HG03280 (cell line): Measurements from ENCODE around the gene EMC9.

Experiments used
- ATAC-seq: cut with Tn5 transposase; IDR thresholded peaks from one replicate; pipeline ENCODE4 v1.9.1; 2021; ENCODE audit warnings: mild to moderate bottlenecking, moderate library complexity; ENCODE audit not compliant: unreplicated experiment

The EMC9 gene

DNA sequence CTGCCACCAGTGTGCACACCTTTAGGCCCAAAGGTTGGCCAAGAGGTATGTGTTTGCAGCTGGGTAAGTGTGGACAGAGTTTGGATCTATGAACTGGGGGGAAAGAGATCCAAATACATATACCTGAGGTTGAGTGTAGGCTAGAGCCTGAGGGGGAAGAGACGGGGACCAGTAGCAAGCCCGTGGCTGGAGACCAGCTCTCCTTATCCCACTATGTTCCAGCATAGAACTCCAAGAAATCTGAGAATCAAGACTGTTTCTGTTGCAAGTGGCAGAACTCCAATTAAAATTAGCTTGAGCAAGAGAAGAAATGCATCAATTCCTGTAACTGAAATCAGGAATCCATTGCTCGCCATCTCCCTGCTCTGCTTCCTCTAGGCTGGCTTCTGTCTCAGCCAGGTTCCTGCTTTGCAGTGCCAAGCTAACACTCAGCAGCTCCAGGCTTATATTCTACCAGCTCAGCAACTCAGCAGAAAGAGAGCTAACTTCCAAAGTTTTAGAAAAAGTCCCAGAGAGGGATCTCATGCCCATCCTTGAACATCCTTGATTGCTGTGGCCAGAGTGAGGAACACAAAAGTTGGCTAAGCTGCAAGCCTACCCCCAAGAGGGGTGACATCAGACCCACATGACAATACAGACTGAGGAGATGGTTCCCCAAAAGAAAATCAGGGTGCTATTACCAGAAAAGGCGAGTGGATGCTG is 48.7 kb downstream of the EMC9 start:
- ATAC-seq = no peak

DNA sequence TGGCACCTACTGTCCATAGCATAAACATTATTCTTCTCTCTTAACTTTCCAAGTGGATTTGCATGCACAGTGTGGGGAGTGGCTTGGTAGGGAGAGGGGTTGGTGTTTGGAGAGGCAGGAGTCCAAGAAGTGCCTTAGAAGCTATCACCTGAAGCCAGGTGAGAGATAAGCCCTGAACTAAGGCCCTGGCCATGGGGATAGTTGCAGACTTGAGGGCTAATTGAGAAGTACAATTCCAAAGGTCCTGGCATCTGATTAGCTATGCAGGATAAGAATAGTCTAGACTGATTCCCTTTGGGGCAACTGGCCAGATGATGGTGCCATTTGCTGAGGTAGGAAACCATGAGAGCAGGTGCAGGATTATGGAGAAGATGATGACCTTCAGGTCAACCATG is 49.3 kb downstream of the EMC9 start:
- no peak for ATAC-seq

DNA sequence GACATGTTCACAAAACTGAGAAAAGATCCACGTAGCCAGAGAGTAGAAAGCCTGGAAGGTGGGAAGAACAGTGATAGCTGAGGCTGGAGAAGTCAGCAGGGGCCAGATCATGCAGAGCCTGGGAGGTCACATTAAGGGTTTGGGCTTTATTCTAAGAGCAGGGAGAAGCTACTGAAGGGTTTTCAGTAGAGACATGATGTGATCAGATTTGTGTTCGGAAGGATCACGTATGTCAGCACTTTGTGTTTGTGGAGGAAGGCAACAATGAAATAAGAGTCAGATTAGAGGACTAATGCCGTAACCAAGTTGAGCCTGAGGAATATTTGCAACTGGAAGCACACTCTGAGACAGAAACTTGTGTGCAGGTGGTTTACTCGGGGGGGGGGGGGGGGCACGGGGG is 51.5 kb downstream of the EMC9 start:
- no peak for ATAC-seq
